ENCODE measurements around the gene MKNK1.

DNA sequence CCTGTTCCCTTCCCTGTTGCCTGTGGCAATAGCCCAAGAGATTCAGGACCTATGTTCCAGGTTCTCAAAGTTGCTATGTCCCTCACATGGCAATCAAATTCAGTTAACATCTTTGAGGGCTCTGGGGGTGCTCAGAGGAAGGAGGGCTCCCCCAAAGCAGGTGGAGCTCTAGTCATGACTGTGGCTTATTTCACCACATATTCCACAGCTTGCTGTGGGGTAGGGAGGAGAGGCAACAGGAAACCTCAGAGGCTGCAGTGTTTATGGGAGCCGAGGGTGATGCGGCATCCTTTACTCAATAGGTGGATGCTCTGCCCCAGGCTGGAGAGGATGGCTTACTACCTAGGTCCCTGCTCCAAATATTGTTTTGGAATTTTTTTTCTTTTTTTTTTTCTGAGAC is 1.2 kb upstream of the MKNK1 start:
- TF ChIP-seq, protein P1, sequence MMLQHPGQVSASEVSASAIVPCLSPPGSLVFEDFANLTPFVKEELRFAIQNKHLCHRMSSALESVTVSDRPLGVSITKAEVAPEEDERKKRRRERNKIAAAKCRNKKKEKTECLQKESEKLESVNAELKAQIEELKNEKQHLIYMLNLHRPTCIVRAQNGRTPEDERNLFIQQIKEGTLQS (CRISPR knock-in tag; conservative IDR thresholded peaks at IDR 0.05), result no peak
- TF ChIP-seq, protein P2, sequence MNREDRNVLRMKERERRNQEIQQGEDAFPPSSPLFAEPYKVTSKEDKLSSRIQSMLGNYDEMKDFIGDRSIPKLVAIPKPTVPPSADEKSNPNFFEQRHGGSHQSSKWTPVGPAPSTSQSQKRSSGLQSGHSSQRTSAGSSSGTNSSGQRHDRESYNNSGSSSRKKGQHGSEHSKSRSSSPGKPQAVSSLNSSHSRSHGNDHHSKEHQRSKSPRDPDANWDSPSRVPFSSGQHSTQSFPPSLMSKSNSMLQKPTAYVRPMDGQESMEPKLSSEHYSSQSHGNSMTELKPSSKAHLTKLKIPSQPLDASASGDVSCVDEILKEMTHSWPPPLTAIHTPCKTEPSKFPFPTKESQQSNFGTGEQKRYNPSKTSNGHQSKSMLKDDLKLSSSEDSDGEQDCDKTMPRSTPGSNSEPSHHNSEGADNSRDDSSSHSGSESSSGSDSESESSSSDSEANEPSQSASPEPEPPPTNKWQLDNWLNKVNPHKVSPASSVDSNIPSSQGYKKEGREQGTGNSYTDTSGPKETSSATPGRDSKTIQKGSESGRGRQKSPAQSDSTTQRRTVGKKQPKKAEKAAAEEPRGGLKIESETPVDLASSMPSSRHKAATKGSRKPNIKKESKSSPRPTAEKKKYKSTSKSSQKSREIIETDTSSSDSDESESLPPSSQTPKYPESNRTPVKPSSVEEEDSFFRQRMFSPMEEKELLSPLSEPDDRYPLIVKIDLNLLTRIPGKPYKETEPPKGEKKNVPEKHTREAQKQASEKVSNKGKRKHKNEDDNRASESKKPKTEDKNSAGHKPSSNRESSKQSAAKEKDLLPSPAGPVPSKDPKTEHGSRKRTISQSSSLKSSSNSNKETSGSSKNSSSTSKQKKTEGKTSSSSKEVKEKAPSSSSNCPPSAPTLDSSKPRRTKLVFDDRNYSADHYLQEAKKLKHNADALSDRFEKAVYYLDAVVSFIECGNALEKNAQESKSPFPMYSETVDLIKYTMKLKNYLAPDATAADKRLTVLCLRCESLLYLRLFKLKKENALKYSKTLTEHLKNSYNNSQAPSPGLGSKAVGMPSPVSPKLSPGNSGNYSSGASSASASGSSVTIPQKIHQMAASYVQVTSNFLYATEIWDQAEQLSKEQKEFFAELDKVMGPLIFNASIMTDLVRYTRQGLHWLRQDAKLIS (CRISPR knock-in tag; IDR thresholded peaks at IDR 0.05; ENCODE audit: borderline replicate concordance), result no peak
- TF ChIP-seq, protein P3, sequence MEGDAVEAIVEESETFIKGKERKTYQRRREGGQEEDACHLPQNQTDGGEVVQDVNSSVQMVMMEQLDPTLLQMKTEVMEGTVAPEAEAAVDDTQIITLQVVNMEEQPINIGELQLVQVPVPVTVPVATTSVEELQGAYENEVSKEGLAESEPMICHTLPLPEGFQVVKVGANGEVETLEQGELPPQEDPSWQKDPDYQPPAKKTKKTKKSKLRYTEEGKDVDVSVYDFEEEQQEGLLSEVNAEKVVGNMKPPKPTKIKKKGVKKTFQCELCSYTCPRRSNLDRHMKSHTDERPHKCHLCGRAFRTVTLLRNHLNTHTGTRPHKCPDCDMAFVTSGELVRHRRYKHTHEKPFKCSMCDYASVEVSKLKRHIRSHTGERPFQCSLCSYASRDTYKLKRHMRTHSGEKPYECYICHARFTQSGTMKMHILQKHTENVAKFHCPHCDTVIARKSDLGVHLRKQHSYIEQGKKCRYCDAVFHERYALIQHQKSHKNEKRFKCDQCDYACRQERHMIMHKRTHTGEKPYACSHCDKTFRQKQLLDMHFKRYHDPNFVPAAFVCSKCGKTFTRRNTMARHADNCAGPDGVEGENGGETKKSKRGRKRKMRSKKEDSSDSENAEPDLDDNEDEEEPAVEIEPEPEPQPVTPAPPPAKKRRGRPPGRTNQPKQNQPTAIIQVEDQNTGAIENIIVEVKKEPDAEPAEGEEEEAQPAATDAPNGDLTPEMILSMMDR (IDR thresholded peaks at IDR 0.05), result no peak
- TF ChIP-seq GABPB1 (CRISPR knock-in tag; IDR thresholded peaks at IDR 0.05), result no peak
- TF ChIP-seq NFATC4 (CRISPR knock-in tag; IDR thresholded peaks at IDR 0.05), result no peak
- TF ChIP-seq, protein P4, sequence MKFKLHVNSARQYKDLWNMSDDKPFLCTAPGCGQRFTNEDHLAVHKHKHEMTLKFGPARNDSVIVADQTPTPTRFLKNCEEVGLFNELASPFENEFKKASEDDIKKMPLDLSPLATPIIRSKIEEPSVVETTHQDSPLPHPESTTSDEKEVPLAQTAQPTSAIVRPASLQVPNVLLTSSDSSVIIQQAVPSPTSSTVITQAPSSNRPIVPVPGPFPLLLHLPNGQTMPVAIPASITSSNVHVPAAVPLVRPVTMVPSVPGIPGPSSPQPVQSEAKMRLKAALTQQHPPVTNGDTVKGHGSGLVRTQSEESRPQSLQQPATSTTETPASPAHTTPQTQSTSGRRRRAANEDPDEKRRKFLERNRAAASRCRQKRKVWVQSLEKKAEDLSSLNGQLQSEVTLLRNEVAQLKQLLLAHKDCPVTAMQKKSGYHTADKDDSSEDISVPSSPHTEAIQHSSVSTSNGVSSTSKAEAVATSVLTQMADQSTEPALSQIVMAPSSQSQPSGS (CRISPR knock-in tag; IDR thresholded peaks at IDR 0.05; ENCODE audit: borderline replicate concordance, low read depth), result no peak
- TF ChIP-seq, protein P5, sequence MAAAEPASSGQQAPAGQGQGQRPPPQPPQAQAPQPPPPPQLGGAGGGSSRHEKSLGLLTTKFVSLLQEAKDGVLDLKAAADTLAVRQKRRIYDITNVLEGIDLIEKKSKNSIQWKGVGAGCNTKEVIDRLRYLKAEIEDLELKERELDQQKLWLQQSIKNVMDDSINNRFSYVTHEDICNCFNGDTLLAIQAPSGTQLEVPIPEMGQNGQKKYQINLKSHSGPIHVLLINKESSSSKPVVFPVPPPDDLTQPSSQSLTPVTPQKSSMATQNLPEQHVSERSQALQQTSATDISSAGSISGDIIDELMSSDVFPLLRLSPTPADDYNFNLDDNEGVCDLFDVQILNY (CRISPR knock-in tag; IDR thresholded peaks at IDR 0.05), result no peak
- no peak for TF ChIP-seq NR3C1 (CRISPR knock-in tag; conservative IDR thresholded peaks at IDR 0.05; ENCODE audit: low read depth)
- no peak for TF ChIP-seq CREB1 (CRISPR knock-in tag; IDR thresholded peaks at IDR 0.05)
- no peak for TF ChIP-seq NFYB (CRISPR knock-in tag; conservative IDR thresholded peaks at IDR 0.05; ENCODE audit: low read depth)
